HepG2 (cell line): Measurements from ENCODE around the gene DLST. TPM values are rescaled to one million over a fixed set of nuclear protein-coding genes. Genes with fewer than 3 reads are reported as not detected.

Experiments
- CBFB ChIP-seq: sonication (generic); formaldehyde crosslinking; IDR thresholded peaks from 2 replicates; pipeline ENCODE4 v1.4.0; 2020; ENCODE audit warnings: missing genetic modification reagents
- JUN ChIP-seq: sonication (generic); formaldehyde crosslinking; IDR thresholded peaks from 2 replicates; pipeline ENCODE4 v1.4.0; 2020; ENCODE audit warnings: mild to moderate bottlenecking, missing genetic modification reagents
- KDM6A ChIP-seq: IDR thresholded peaks from 2 replicates; pipeline ENCODE4 v1.6.1; 2016; ENCODE audit warnings: low read depth
- KMT2A ChIP-seq: sonication (generic); formaldehyde crosslinking; IDR thresholded peaks from 2 replicates; pipeline ENCODE4 v1.4.0; 2020; ENCODE audit warnings: missing genetic modification reagents
- MAF1 ChIP-seq: sonication (generic); formaldehyde crosslinking; IDR thresholded peaks from 2 replicates; pipeline ENCODE4 v1.5.0; 2020; ENCODE audit warnings: missing genetic modification reagents, borderline replicate concordance
- RNF219 ChIP-seq: sonication (generic); formaldehyde crosslinking; IDR thresholded peaks from 2 replicates; pipeline ENCODE4 v1.5.0; 2020; ENCODE audit warnings: mild to moderate bottlenecking, missing genetic modification reagents
- TFE3 ChIP-seq: IDR thresholded peaks from 2 replicates; pipeline ENCODE4 v1.6.1; 2016
- ZBTB40 ChIP-seq, 2 experiments: fragments of 450-650 bp in 1 of 2; sonication (generic) in 1 of 2; formaldehyde crosslinking in 1 of 2; IDR thresholded peaks; 2 replicates each; pipeline versions ENCODE4 v1.6.1 to v1.8.0; 2016 to 2022; ENCODE audit warnings: antibody characterized with exemption in 1 of 2, mild to moderate bottlenecking in 1 of 2, missing genetic modification reagents in 1 of 2
- ZNF136 ChIP-seq: sonication (generic); formaldehyde crosslinking; IDR thresholded peaks from 2 replicates; pipeline ENCODE4 v1.8.1; 2022; ENCODE audit warnings: low read depth, mild to moderate bottlenecking, moderate library complexity, missing genetic modification reagents
- ZNF510 ChIP-seq: sonication (generic); formaldehyde crosslinking; IDR thresholded peaks from 2 replicates; pipeline ENCODE4 v1.4.0; 2020; ENCODE audit warnings: low read depth, mild to moderate bottlenecking, missing genetic modification reagents
- ZNF556 ChIP-seq: sonication (generic); formaldehyde crosslinking; IDR thresholded peaks from 2 replicates; pipeline ENCODE4 v1.4.0; 2020; ENCODE audit warnings: mild to moderate bottlenecking, missing genetic modification reagents, borderline replicate concordance
- ZNF660 ChIP-seq: sonication (generic); formaldehyde crosslinking; IDR thresholded peaks from 2 replicates; pipeline ENCODE4 v1.5.1; 2020; ENCODE audit warnings: mild to moderate bottlenecking, low read depth, missing genetic modification reagents, borderline replicate concordance
- ZNF776 ChIP-seq: sonication (generic); formaldehyde crosslinking; IDR thresholded peaks from 2 replicates; pipeline ENCODE4 v1.4.0; 2020; ENCODE audit warnings: mild to moderate bottlenecking, missing genetic modification reagents
- ZNF83 ChIP-seq: sonication (generic); formaldehyde crosslinking; IDR thresholded peaks from 2 replicates; pipeline ENCODE4 v1.4.0; 2020; ENCODE audit warnings: missing genetic modification reagents, mild to moderate bottlenecking, borderline replicate concordance
- polyA plus RNA-seq, 8 experiments: library from polyadenylated mRNA; depleted of rRNA in 3 of 8; stranded (reverse) in 7 of 8; unstranded in 1 of 8; fragments of >200 nt; fragmentation: Illumina TruSeq in 4 of 8; extraction: Trizol in 4 of 8; gene quantifications; 2 replicates each; pipeline versions ENCODE4 v1.2.1 to v1.2.3, GENCODE V29; 2011 to 2016; ENCODE audit warnings: low read depth in 4 of 8, missing spikeins in 1 of 8, mixed read lengths in 1 of 8; ENCODE audit not compliant: insufficient read depth in 1 of 8
- total RNA-seq, 5 experiments: library from RNA; depleted of rRNA; stranded (reverse); fragments of >200 nt; fragmentation: Illumina TruSeq; extraction: Trizol; gene quantifications; 2 replicates each; pipeline ENCODE4 v1.2.3, GENCODE V29; 2016; ENCODE audit warnings: low read depth in 1 of 5
- TF ChIP-seq, protein P1 (sequence below): sonication (generic); IDR thresholded peaks from 2 replicates; pipeline ENCODE4 v1.6.1; 2016; ENCODE audit warnings: low read depth, borderline replicate concordance

DLST gene
- total and polyA plus RNA-seq, 2 of the 13 experiments (the other 11 are each of a cell fraction or from before 2014, with no cell fraction given), result 56.5 to 94.3 TPM

DNA sequence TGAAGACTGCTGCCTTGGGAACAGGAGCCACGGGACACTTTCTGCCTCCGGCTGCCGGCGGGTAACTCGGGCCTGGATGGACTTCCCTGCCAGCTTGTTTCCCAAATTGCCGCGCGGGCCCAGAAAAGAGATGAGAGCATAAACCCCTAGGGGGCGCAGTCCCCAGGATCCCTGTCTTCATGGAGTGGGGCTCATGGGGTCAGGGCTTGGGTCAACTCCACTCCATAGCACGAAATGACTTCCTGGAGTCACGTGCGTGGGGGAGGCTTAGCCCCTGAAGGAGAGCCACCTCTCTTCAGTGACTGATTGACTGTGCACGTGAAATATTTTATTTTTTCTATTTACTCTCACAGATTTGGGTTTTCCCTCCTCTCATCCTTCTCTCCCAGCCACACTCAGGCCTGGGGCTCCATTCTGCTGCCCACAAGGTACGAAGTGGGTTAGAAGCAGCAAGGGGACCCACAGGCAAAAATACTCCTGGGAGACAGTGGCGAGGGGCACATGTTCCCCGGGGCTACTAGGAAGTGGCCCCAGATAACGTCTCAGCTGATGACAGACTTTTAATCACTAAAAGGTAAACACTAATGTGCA lies 63.6 kb downstream of the DLST start (continued):
- TF ChIP-seq ZBTB40 (IDR thresholded peaks at IDR 0.05) (no peak), ZBTB40 (CRISPR knock-in tag; IDR thresholded peaks at IDR 0.05) (no peak), MAF1 (CRISPR knock-in tag) (no peak), ZNF510 (no peak), JUN (CRISPR knock-in tag) (0 out of 2 replicates have a peak, but pooled peaks have one; percentile 11), KMT2A (CRISPR knock-in tag) (no peak), ZNF556 (0 out of 2 replicates have a peak, but pooled peaks have one; percentile 23), RNF219 (no peak), ZNF660 (CRISPR knock-in tag) (no peak), KDM6A (CRISPR knock-in tag) (no peak), ZNF136 (CRISPR knock-in tag) (no peak), CBFB (CRISPR knock-in tag) (no peak), ZNF776 (CRISPR knock-in tag) (no peak), ZNF83 (CRISPR knock-in tag) (peak; percentile 75; the same call in 1 of the 2 replicates), TFE3 (no peak)
- TF ChIP-seq, protein P1, sequence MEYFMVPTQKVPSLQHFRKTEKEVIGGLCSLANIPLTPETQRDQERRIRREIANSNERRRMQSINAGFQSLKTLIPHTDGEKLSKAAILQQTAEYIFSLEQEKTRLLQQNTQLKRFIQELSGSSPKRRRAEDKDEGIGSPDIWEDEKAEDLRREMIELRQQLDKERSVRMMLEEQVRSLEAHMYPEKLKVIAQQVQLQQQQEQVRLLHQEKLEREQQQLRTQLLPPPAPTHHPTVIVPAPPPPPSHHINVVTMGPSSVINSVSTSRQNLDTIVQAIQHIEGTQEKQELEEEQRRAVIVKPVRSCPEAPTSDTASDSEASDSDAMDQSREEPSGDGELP, result peak; percentile 78; the same call in 1 of the 2 replicates
